A549 (cell line): ENCODE data around the gene HAPLN2. TPM values are rescaled to one million over a fixed set of nuclear protein-coding genes. Genes with fewer than 3 reads are reported as not detected.

Experiments
- ATAC-seq, 2 experiments: fragments of 200-7000 bp in 1 of 2; fragments of >200 bp in 1 of 2; cut with Nextera tagmentation in 1 of 2; cut with Tn5 transposase in 1 of 2; 3 replicates each; pipeline versions ENCODE4 v1.8.0 to v1.9.1; 2018 to 2020; ENCODE audit warnings: mild to moderate bottlenecking in 1 of 2, moderate library complexity in 1 of 2
- CTCF ChIA-PET: fragments of 300-600 bp; sonication (Branson Sonifier 250); formaldehyde crosslinking; extraction: SDS; loops from one replicate; lab custom pipeline; 2021; ENCODE audit warnings: antibody characterized with exemption, inconsistent platforms; lab: Yijun Ruan, JAX
- POLR2A ChIA-PET: fragments of 350-600 bp; formaldehyde crosslinking; extraction: SDS; loops from one replicate; lab custom pipeline; 2021; ENCODE audit warnings: antibody characterized with exemption, inconsistent platforms; lab: Yijun Ruan, JAX
- DNase-seq, 2 experiments: peaks; one replicate each; pipeline versions ENCODE4 v3.0.0 to v3.0.0-alpha.2; 2011 to 2016; ENCODE audit warnings: low read depth in 1 of 2, low spot score in 1 of 2
- FAIRE-seq: peaks from 2 replicates; lab custom pipeline; 2011; peaks lifted over from hg19 to GRCh38; lab: Jason Lieb, UNC
- H3K27ac ChIP-seq, 2 experiments: fragments of >200 bp; sonication (Bioruptor Twin); formaldehyde crosslinking; 3 replicates each; pipeline ENCODE4 v1.5.1; 2016 to 2017
- H3K4me1 ChIP-seq: fragments of >200 bp; sonication (Bioruptor Twin); formaldehyde crosslinking; 3 replicates; pipeline ENCODE4 v1.6.1; 2016
- H3K4me2 ChIP-seq: fragments of >200 bp; sonication (Bioruptor Twin); formaldehyde crosslinking; 3 replicates; pipeline ENCODE4 v1.6.1; 2016
- H3K4me3 ChIP-seq: fragments of >200 bp; sonication (Bioruptor Twin); formaldehyde crosslinking; 3 replicates; pipeline ENCODE4 v1.5.1; 2016
- H3K9me3 ChIP-seq: fragments of >200 bp; sonication (Bioruptor Twin); formaldehyde crosslinking; 3 replicates; pipeline ENCODE4 v1.6.1; 2016
- CEBPB ChIP-seq, 2 experiments: fragments of >200 bp in 1 of 2; sonication (Bioruptor Twin) in 1 of 2; formaldehyde crosslinking in 1 of 2; IDR thresholded peaks; 2 replicates each; pipeline ENCODE4 v1.6.1; 2012 to 2016
- CHD4 ChIP-seq: fragments of 200-600 bp; sonication (generic); IDR thresholded peaks from 2 replicates; pipeline ENCODE4 v1.6.1; 2016; ENCODE audit warnings: antibody characterized with exemption, mild to moderate bottlenecking, borderline replicate concordance
- EHF ChIP-seq: fragments of 250-450 bp; sonication (Bioruptor Pico); IDR thresholded peaks from 2 replicates; pipeline ENCODE4 v1.5.0; 2020; ENCODE audit warnings: mild to moderate bottlenecking
- EHMT2 ChIP-seq: fragments of 200-600 bp; sonication (generic); IDR thresholded peaks from 2 replicates; pipeline ENCODE4 v1.6.1; 2016; ENCODE audit warnings: antibody characterized with exemption, low read depth, mild to moderate bottlenecking, moderate library complexity
- ESRRA ChIP-seq: fragments of 150-350 bp; IDR thresholded peaks from 2 replicates; pipeline ENCODE4 v1.6.1; 2014; ENCODE audit warnings: mild to moderate bottlenecking, low read length, borderline replicate concordance
- FOSB ChIP-seq: fragments of 250-450 bp; sonication (Bioruptor Pico); IDR thresholded peaks from 2 replicates; pipeline ENCODE4 v1.5.0; 2020; ENCODE audit warnings: mild to moderate bottlenecking, moderate library complexity
- HOXA7 ChIP-seq: fragments of 250-450 bp; sonication (Bioruptor Pico); IDR thresholded peaks from 2 replicates; pipeline ENCODE4 v1.5.0; 2020; ENCODE audit warnings: mild to moderate bottlenecking, moderate library complexity
- HOXB13 ChIP-seq: fragments of 250-450 bp; sonication (Bioruptor Pico); IDR thresholded peaks from 2 replicates; pipeline ENCODE4 v1.5.0; 2020; ENCODE audit warnings: low read depth, mild to moderate bottlenecking, moderate library complexity
- HOXB5 ChIP-seq: fragments of 250-450 bp; sonication (Bioruptor Pico); IDR thresholded peaks from 2 replicates; pipeline ENCODE4 v1.5.0; 2020; ENCODE audit warnings: mild to moderate bottlenecking, moderate library complexity
- POLR2AphosphoS2 ChIP-seq: conservative IDR thresholded peaks from 2 replicates; pipeline ENCODE4 v1.6.1; 2012; ENCODE audit warnings: low read length, improper control_type of control experiment, inconsistent platforms
- RARB ChIP-seq: fragments of 250-450 bp; sonication (Bioruptor Pico); IDR thresholded peaks from 2 replicates; pipeline ENCODE4 v1.8.0; 2021; ENCODE audit warnings: mild to moderate bottlenecking, moderate library complexity
- RCOR1 ChIP-seq: fragments of 150-350 bp; IDR thresholded peaks from 2 replicates; pipeline ENCODE4 v1.6.1; 2014; ENCODE audit warnings: antibody characterized with exemption, low read length, low read depth
- TFCP2L1 ChIP-seq: fragments of 250-450 bp; sonication (Bioruptor Pico); IDR thresholded peaks from 2 replicates; pipeline ENCODE4 v1.5.0; 2021; ENCODE audit warnings: mild to moderate bottlenecking
- ZC3H11A ChIP-seq: fragments of 450-650 bp; IDR thresholded peaks from 2 replicates; pipeline ENCODE4 v1.6.1; 2014; ENCODE audit warnings: antibody characterized with exemption, mild to moderate bottlenecking
- WGBS: methylation state at CpG from one replicate; pipeline ENCODE4 v1.1.6; 2017; ENCODE audit errors: missing lambda C conversion rate; 5-methylcytosine and 5-hydroxymethylcytosine counted together
- polyA plus RNA-seq, 4 experiments: library from polyadenylated mRNA; depleted of rRNA in 3 of 4; stranded (reverse); fragments of >200 nt; fragmentation: RNase III in 1 of 4; extraction: RNeasy Plus Mini Kit Qiagen cat#74134 plus additional on column Dnase treatment in 1 of 4; gene quantifications; 2 replicates in 3 of 4; 3 replicates in 1 of 4; pipeline ENCODE4 v1.2.3, GENCODE V29; 2011 to 2017
- TF ChIP-seq, protein P1 (sequence below): IDR thresholded peaks from 2 replicates; pipeline ENCODE4 v1.6.1; 2012
- TF ChIP-seq, protein P2 (sequence below): IDR thresholded peaks from 2 replicates; pipeline ENCODE4 v1.6.1; 2012; ENCODE audit warnings: low read depth, borderline replicate concordance
- TF ChIP-seq, protein P3 (sequence below): fragments of 200-600 bp; sonication (generic); IDR thresholded peaks from 2 replicates; pipeline ENCODE4 v1.6.1; 2016; ENCODE audit warnings: antibody characterized with exemption, mild to moderate bottlenecking, moderate library complexity
- TF ChIP-seq, protein P4 (sequence below): fragments of 250-450 bp; sonication (Bioruptor Pico); IDR thresholded peaks from 2 replicates; pipeline ENCODE4 v1.5.0; 2020; ENCODE audit warnings: low read depth, mild to moderate bottlenecking, moderate library complexity
- TF ChIP-seq, protein P5 (sequence below): fragments of >200 bp; sonication (Bioruptor Twin); formaldehyde crosslinking; IDR thresholded peaks from 3 replicates; pipeline ENCODE4 v1.6.1; 2016
- TF ChIP-seq, protein P6 (sequence below): fragments of 450-650 bp; IDR thresholded peaks from 2 replicates; pipeline ENCODE4 v1.6.1; 2014; ENCODE audit warnings: antibody characterized with exemption

Gene HAPLN2
- polyA plus RNA-seq, 2 of the 4 experiments (the other 2 are of a cell fraction) = 0.10 to 0.23 TPM

DNA sequence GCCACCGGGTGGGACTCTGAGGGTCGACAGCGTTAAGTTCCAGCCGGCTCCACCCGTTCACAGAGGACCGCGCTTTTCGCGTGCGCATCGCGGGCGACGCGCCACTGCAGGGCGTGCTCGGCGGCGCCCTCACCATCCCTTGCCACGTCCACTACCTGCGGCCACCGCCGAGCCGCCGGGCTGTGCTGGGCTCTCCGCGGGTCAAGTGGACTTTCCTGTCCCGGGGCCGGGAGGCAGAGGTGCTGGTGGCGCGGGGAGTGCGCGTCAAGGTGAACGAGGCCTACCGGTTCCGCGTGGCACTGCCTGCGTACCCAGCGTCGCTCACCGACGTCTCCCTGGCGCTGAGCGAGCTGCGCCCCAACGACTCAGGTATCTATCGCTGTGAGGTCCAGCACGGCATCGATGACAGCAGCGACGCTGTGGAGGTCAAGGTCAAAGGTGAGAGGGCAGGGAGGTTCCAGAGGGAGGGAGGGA, 27.6 kb downstream of the HAPLN2 start:
- H3K27ac ChIP-seq = no peak overlapping the region
- DNase-seq (no peak), FAIRE-seq (no peak), ATAC-seq (no peak)
- WGBS = 96% methylated on average over 40 of the region's 51 CpGs
- POLR2A ChIA-PET = no interaction called here
- H3K4me3 ChIP-seq = no peak overlapping the region
- H3K4me1 ChIP-seq = no peaks in the 10 kb centered on the region
- TF ChIP-seq CHD4 = no peak
- no peak for TF ChIP-seq EHMT2
- TF ChIP-seq, protein P1, sequence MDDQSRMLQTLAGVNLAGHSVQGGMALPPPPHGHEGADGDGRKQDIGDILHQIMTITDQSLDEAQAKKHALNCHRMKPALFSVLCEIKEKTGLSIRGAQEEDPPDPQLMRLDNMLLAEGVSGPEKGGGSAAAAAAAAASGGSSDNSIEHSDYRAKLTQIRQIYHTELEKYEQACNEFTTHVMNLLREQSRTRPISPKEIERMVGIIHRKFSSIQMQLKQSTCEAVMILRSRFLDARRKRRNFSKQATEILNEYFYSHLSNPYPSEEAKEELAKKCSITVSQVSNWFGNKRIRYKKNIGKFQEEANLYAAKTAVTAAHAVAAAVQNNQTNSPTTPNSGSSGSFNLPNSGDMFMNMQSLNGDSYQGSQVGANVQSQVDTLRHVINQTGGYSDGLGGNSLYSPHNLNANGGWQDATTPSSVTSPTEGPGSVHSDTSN = no peak
- no peak for TF ChIP-seq HOXB5 (CRISPR knock-in tag)
- no peak for TF ChIP-seq TFCP2L1 (CRISPR knock-in tag)
- TF ChIP-seq, protein P2, sequence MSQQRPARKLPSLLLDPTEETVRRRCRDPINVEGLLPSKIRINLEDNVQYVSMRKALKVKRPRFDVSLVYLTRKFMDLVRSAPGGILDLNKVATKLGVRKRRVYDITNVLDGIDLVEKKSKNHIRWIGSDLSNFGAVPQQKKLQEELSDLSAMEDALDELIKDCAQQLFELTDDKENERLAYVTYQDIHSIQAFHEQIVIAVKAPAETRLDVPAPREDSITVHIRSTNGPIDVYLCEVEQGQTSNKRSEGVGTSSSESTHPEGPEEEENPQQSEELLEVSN = no peak
- no peak for TF ChIP-seq EHF (CRISPR knock-in tag)
- no peak for TF ChIP-seq CEBPB (IDR thresholded peaks at IDR 0.05)
- no peak for TF ChIP-seq ZC3H11A
- TF ChIP-seq HOXB13 (CRISPR knock-in tag) = no peak
- TF ChIP-seq, protein P3, sequence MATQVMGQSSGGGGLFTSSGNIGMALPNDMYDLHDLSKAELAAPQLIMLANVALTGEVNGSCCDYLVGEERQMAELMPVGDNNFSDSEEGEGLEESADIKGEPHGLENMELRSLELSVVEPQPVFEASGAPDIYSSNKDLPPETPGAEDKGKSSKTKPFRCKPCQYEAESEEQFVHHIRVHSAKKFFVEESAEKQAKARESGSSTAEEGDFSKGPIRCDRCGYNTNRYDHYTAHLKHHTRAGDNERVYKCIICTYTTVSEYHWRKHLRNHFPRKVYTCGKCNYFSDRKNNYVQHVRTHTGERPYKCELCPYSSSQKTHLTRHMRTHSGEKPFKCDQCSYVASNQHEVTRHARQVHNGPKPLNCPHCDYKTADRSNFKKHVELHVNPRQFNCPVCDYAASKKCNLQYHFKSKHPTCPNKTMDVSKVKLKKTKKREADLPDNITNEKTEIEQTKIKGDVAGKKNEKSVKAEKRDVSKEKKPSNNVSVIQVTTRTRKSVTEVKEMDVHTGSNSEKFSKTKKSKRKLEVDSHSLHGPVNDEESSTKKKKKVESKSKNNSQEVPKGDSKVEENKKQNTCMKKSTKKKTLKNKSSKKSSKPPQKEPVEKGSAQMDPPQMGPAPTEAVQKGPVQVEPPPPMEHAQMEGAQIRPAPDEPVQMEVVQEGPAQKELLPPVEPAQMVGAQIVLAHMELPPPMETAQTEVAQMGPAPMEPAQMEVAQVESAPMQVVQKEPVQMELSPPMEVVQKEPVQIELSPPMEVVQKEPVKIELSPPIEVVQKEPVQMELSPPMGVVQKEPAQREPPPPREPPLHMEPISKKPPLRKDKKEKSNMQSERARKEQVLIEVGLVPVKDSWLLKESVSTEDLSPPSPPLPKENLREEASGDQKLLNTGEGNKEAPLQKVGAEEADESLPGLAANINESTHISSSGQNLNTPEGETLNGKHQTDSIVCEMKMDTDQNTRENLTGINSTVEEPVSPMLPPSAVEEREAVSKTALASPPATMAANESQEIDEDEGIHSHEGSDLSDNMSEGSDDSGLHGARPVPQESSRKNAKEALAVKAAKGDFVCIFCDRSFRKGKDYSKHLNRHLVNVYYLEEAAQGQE = no peak
- TF ChIP-seq, protein P4, sequence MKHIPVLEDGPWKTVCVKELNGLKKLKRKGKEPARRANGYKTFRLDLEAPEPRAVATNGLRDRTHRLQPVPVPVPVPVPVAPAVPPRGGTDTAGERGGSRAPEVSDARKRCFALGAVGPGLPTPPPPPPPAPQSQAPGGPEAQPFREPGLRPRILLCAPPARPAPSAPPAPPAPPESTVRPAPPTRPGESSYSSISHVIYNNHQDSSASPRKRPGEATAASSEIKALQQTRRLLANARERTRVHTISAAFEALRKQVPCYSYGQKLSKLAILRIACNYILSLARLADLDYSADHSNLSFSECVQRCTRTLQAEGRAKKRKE = no peak
- TF ChIP-seq RCOR1 = no peak
- TF ChIP-seq, protein P5, sequence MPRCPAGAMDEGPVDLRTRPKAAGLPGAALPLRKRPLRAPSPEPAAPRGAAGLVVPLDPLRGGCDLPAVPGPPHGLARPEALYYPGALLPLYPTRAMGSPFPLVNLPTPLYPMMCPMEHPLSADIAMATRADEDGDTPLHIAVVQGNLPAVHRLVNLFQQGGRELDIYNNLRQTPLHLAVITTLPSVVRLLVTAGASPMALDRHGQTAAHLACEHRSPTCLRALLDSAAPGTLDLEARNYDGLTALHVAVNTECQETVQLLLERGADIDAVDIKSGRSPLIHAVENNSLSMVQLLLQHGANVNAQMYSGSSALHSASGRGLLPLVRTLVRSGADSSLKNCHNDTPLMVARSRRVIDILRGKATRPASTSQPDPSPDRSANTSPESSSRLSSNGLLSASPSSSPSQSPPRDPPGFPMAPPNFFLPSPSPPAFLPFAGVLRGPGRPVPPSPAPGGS = no peak
- no peak for TF ChIP-seq ESRRA
- TF ChIP-seq RARB (CRISPR knock-in tag) = no peak
- TF ChIP-seq FOSB (CRISPR knock-in tag) = no peak
- TF ChIP-seq, protein P6, sequence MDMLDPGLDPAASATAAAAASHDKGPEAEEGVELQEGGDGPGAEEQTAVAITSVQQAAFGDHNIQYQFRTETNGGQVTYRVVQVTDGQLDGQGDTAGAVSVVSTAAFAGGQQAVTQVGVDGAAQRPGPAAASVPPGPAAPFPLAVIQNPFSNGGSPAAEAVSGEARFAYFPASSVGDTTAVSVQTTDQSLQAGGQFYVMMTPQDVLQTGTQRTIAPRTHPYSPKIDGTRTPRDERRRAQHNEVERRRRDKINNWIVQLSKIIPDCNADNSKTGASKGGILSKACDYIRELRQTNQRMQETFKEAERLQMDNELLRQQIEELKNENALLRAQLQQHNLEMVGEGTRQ = no peak
- no peak for TF ChIP-seq POLR2AphosphoS2
- no peak for TF ChIP-seq HOXA7 (CRISPR knock-in tag)
- CTCF ChIA-PET = interaction anchor here (0.5 to 17.8 kb wide), 5 partner anchors 12 to 140 kb away, joined by 3 to 323 read pairs (median 38); partner anchors contain the start of genes HAPLN2 and NES
- no peaks in the 10 kb centered on the region for H3K9me3 ChIP-seq
- H3K4me2 ChIP-seq = no peak overlapping the region
